ENCODE measurements around the gene SPOCD1. TPM values are rescaled to one million over a fixed set of nuclear protein-coding genes. Genes with fewer than 3 reads are reported as not detected.

The SPOCD1 gene
- total RNA-seq, result 15.3 and 83.4 TPM in 2 replicates

DNA sequence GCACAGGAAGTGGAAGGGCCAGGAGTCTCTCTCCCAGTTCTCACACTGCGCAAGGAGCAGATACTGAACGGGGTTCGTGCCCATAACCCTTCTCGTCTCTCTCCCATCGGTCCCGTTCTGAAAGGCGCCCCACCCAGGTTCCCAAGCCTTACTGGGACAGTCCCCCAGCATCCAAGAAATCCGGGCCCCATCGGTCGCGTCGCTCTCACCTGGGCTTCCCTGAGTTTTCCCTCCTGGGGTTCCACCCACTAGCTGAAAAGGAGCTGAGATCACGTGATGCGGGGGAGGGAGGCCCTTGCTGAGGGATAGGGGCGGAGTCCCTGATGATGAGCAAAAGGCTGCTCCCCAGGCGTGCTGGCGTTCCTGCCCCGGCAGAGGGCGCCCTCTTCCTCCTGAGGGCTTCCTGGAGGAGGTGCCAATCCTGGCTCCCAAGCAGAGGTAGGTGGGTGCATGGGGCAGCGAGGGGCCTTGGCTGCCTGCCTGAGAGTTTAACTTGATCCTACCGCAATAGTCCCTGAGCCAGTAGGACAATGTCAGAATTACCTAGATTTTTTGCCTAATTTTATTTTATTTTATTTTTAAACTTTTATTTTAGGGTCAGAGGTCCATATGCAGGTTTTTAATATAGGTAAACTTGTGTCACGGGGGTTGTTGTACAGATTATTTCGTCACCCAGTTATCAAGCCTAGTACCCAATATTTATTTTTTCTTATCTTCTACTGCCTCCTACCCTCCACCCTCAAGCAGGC, at the start of gene SPOCD1:
Gene SPOCD1 (minus strand): TSS at position 271 of the 749 bp plus-strand sequence. CDS start 689 bp downstream, outside the sequence.

GRCh38 chr1:31764312-31765040, 51.3 kb downstream of the SPOCD1 start, which contains the start of gene ADGRB2:
TSS of gene ADGRB2 (minus strand) at chr1:31764340. CDS start at chr1:31757221, 7,119 bp downstream.

Other genes with a start within 250 kb of the SPOCD1 start
- gene TINAGL1, start 239.5 kb downstream of the SPOCD1 start, total RNA-seq, result 16.6 and 141 TPM in 2 replicates
- 0.13 TPM in 1 of 2 replicates, not detected in the other for gene HCRTR1, start 198.3 kb downstream of the SPOCD1 start, total RNA-seq
- 75.2 and 93.1 TPM in 2 replicates for gene PEF1, start 171.1 kb downstream of the SPOCD1 start, total RNA-seq
- gene COL16A1, start 112.0 kb downstream of the SPOCD1 start, total RNA-seq, result 97.9 and 173 TPM in 2 replicates
- 17.2 and 19.5 TPM in 2 replicates for gene ADGRB2, start 51.7 kb downstream of the SPOCD1 start, total RNA-seq
- 241 and 300 TPM in 2 replicates for gene PTP4A2, start 122.3 kb upstream of the SPOCD1 start, total RNA-seq
- 95.3 and 161 TPM in 2 replicates for gene KHDRBS1, start 197.8 kb upstream of the SPOCD1 start, total RNA-seq

Measured in epithelial cell of alveolus of lung (primary cell).